CD14-positive monocyte (primary cell): ENCODE measurements around the gene PCBP3. TPM values are rescaled to one million over a fixed set of nuclear protein-coding genes. Genes with fewer than 3 reads are reported as not detected.

Source experiments
- DNase-seq, 3 donors: peaks; one replicate each; pipeline ENCODE4 v3.0.0-alpha.2; 2011 to 2022
- H2AFZ ChIP-seq: 2 replicates; pipeline ENCODE4 v1.6.0; 2012; ENCODE audit warnings: mild to moderate bottlenecking, low read depth, low read length, inconsistent platforms; ENCODE audit not compliant: insufficient read depth, poor library complexity, severe bottlenecking
- H3K27ac ChIP-seq, 2 donors: 1 replicate in 1 of 2; 2 replicates in 1 of 2; pipeline ENCODE4 v1.5.1; 2012 to 2013; ENCODE audit warnings: low read length in 2 of 2, control low read depth in 1 of 2, inconsistent platforms in 1 of 2, low read depth in 1 of 2, mild to moderate bottlenecking in 1 of 2
- H3K27me3 ChIP-seq, 2 donors: one replicate each; pipeline versions ENCODE4 v1.6.0 to v1.6.1; 2011 to 2013; ENCODE audit warnings: low read length in 2 of 2; ENCODE audit not compliant: control insufficient read depth in 2 of 2, insufficient read depth in 2 of 2
- H3K36me3 ChIP-seq, 2 donors: replicated peaks in 1 of 2; 1 replicate in 1 of 2; 2 replicates in 1 of 2; pipeline versions ENCODE4 v1.5.1 to v1.6.1; 2012 to 2013; ENCODE audit warnings: low read length in 2 of 2, control low read depth in 1 of 2, inconsistent platforms in 1 of 2, mild to moderate bottlenecking in 1 of 2; ENCODE audit not compliant: insufficient read depth in 2 of 2, control insufficient read depth in 1 of 2
- H3K4me1 ChIP-seq, 2 donors: 1 replicate in 1 of 2; 2 replicates in 1 of 2; pipeline versions ENCODE4 v1.5.1 to v1.6.1; 2012 to 2013; ENCODE audit warnings: low read length in 2 of 2, control low read depth in 1 of 2, inconsistent platforms in 1 of 2, mild to moderate bottlenecking in 1 of 2, moderate library complexity in 1 of 2; ENCODE audit not compliant: insufficient read depth in 2 of 2, control insufficient read depth in 1 of 2
- H3K4me2 ChIP-seq: replicated peaks from 2 replicates; pipeline ENCODE3; 2012; ENCODE audit warnings: low read length, moderate library complexity, mild to moderate bottlenecking; ENCODE audit not compliant: poor library complexity, severe bottlenecking; ENCODE audit errors: extremely low read depth
- H3K4me3 ChIP-seq, 3 experiments: fragments of 200-600 bp in 1 of 3; sonication (generic) in 1 of 3; replicated peaks in 1 of 3; 1 replicate in 2 of 3; 2 replicates in 1 of 3; pipeline ENCODE4 v1.5.1; 2011 to 2013; ENCODE audit warnings: low read length in 3 of 3, mild to moderate bottlenecking in 3 of 3, control low read depth in 2 of 3, low read depth in 2 of 3, inconsistent platforms in 1 of 3, moderate library complexity in 1 of 3
- H3K79me2 ChIP-seq: 2 replicates; pipeline ENCODE4 v1.6.0; 2012; ENCODE audit warnings: mild to moderate bottlenecking, control low read depth, inconsistent platforms, low read length, moderate library complexity; ENCODE audit not compliant: insufficient read depth
- H3K9ac ChIP-seq: 2 replicates; pipeline ENCODE4 v1.6.0; 2017; ENCODE audit warnings: low read length, mild to moderate bottlenecking; ENCODE audit not compliant: insufficient read depth, poor library complexity, severe bottlenecking
- H3K9me3 ChIP-seq, 2 donors: replicated peaks in 1 of 2; 1 replicate in 1 of 2; 2 replicates in 1 of 2; pipeline versions ENCODE4 v1.5.1 to v1.6.1; 2012 to 2013; ENCODE audit warnings: low read length in 2 of 2, control low read depth in 1 of 2; ENCODE audit not compliant: control insufficient read depth in 1 of 2, insufficient read depth in 1 of 2
- H4K20me1 ChIP-seq: 2 replicates; pipeline ENCODE4 v1.6.0; 2012; ENCODE audit warnings: mild to moderate bottlenecking, low read length, control low read depth, moderate library complexity; ENCODE audit not compliant: insufficient read depth
- H3K27ac Mint-ChIP-seq, 7 donors: one replicate each; pipeline ENCODE4 v1.8.0; 2020; ENCODE audit warnings: mild to moderate bottlenecking in 7 of 7, mixed read lengths in 7 of 7, moderate library complexity in 6 of 7, inconsistent platforms in 2 of 7
- H3K27me3 Mint-ChIP-seq, 3 donors: one replicate each; pipeline ENCODE4 v1.8.0; 2021 to 2022; ENCODE audit warnings: low read depth in 3 of 3, mild to moderate bottlenecking in 3 of 3, mixed read lengths in 3 of 3, moderate library complexity in 3 of 3, inconsistent platforms in 1 of 3
- H3K36me3 Mint-ChIP-seq, 2 donors: one replicate each; pipeline ENCODE4 v1.8.0; 2020; ENCODE audit warnings: mixed read lengths in 2 of 2, inconsistent platforms in 1 of 2, mild to moderate bottlenecking in 1 of 2
- H3K4me1 Mint-ChIP-seq: one replicate; pipeline ENCODE4 v1.8.0; 2020; ENCODE audit warnings: mild to moderate bottlenecking, mixed read lengths
- H3K4me3 Mint-ChIP-seq, 2 donors: one replicate each; pipeline ENCODE4 v1.8.0; 2020; ENCODE audit warnings: mild to moderate bottlenecking in 2 of 2, mixed read lengths in 2 of 2, moderate library complexity in 1 of 2
- H3K9me3 Mint-ChIP-seq, 7 donors: one replicate each; pipeline ENCODE4 v1.8.0; 2020 to 2022; ENCODE audit warnings: mixed read lengths in 7 of 7, mild to moderate bottlenecking in 6 of 7, moderate library complexity in 6 of 7, inconsistent platforms in 2 of 7
- CTCF ChIP-seq: fragments of 200-600 bp; IDR thresholded peaks from one replicate; pipeline ENCODE4 v1.8.0; 2022; ENCODE audit warnings: antibody characterized with exemption, mild to moderate bottlenecking
- WGBS: methylation state at CpG from one replicate; pipeline ENCODE4 v1.1.5; 2013; ENCODE audit warnings: missing lambda C conversion rate; ENCODE audit not compliant: insufficient coverage; 5-methylcytosine and 5-hydroxymethylcytosine counted together
- intact Hi-C, 2 donors: fragments of 100-400 bp; cut with micrococcal nuclease; formaldehyde crosslinking; loops; one replicate each; pipeline versions ENCODE4 v1.15.0 to v1.15.1; 2023
- polyA plus RNA-seq, 3 donors: library from polyadenylated mRNA; depleted of rRNA in 1 of 3; unstranded in 2 of 3; stranded (reverse) in 1 of 3; fragments of 300-500 nt in 2 of 3; fragments of >200 nt in 1 of 3; fragmentation: Illumina TruSeq in 2 of 3; gene quantifications; 1 replicate in 2 of 3; 2 replicates in 1 of 3; pipeline ENCODE4 v1.2.3, GENCODE V29; 2012 to 2021

The PCBP3 gene
- polyA plus RNA-seq, 3 donors: 0.34 to 0.49 TPM; not detected in 1

- no peak overlapping the region for H2AFZ ChIP-seq
- H3K27me3 ChIP-seq: no peaks in the 10 kb centered on the region
- no peak for TF ChIP-seq CTCF
- H3K4me2 ChIP-seq: no peak overlapping the region
- no peaks in the 10 kb centered on the region for H3K4me1 ChIP-seq
- H3K27me3 Mint-ChIP-seq: peaks cover 0 to 5% (median 1%) of the 10 kb centered on the region in 3 donors
- no peak overlapping the region for H3K27ac ChIP-seq
- H3K4me3 ChIP-seq: no peak overlapping the region
- DNase-seq: no peak
- no peak overlapping the region for H3K4me3 Mint-ChIP-seq
- H3K9me3 ChIP-seq: peaks cover 0 to 8% of the 10 kb centered on the region in 2 donors
- H3K9ac ChIP-seq: no peak overlapping the region
- H3K36me3 ChIP-seq: no peaks in the 10 kb centered on the region
- no peak overlapping the region for H3K27ac Mint-ChIP-seq
- H3K36me3 Mint-ChIP-seq: no peaks in the 10 kb centered on the region
- peaks cover 2 to 16% (median 6%) of the 10 kb centered on the region in 7 donors for H3K9me3 Mint-ChIP-seq
- intact Hi-C loops: no loop called here
- no peaks in the 10 kb centered on the region for H3K4me1 Mint-ChIP-seq
- no peaks in the 10 kb centered on the region for H4K20me1 ChIP-seq
- H3K79me2 ChIP-seq: no peaks in the 10 kb centered on the region
- WGBS: 93% methylated on average over 21 of the region's 24 CpGs
Measured at GRCh38 chr21:45945066-45945867, 301.7 kb downstream of the PCBP3 start.

DNA sequence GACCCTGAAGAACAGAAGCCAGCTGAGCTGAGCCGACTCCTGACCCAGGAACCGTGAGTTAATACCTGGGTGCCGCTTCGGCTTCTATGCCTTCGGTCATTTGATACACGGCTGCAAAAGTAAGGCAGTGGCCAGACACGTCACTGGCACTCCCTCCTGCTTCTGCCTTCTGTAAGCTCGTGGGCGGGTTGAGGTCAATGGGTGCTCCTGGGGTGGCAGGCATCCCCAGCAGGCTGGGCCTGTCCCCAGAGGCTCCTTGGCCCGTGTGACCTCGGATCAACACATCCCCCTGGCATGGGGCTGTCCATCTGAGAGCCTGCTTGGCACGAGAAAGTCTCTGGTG, 302.3 kb downstream of the PCBP3 start:
- H3K9me3 ChIP-seq: peaks cover 0 to 8% of the 10 kb centered on the region in 2 donors
- Mint-ChIP-seq H3K4me3 (no peak overlapping the region), H3K27ac (no peak overlapping the region), H3K4me1 (no peaks in the 10 kb centered on the region), H3K9me3 (peaks cover 2 to 16% (median 6%) of the 10 kb centered on the region in 7 donors), H3K36me3 (no peaks in the 10 kb centered on the region), H3K27me3 (peaks cover 0 to 5% (median 3%) of the 10 kb centered on the region in 3 donors)
- H3K79me2 ChIP-seq: no peaks in the 10 kb centered on the region
- H3K4me2 ChIP-seq: no peak overlapping the region
- H3K36me3 ChIP-seq: no peaks in the 10 kb centered on the region
- H3K4me1 ChIP-seq: no peaks in the 10 kb centered on the region
- no peak overlapping the region for H3K27ac ChIP-seq
- DNase-seq: no peak
- H4K20me1 ChIP-seq: no peaks in the 10 kb centered on the region
- H3K27me3 ChIP-seq: no peaks in the 10 kb centered on the region
- TF ChIP-seq CTCF: no peak
- WGBS: 92% methylated on average over 12 of the region's 12 CpGs
- no peak overlapping the region for H2AFZ ChIP-seq
- H3K4me3 ChIP-seq: no peak overlapping the region
- H3K9ac ChIP-seq: no peak overlapping the region
- intact Hi-C loops: no loop called here
